WTC11 (cell line): ENCODE measurements around the gene DCLK1. TPM values are rescaled to one million over a fixed set of nuclear protein-coding genes. Genes with fewer than 3 reads are reported as not detected.

ENCODE experiments used
- ATAC-seq: fragments of 200-7000 bp; cut with Tn5 transposase; 2 replicates; pipeline ENCODE4 v1.10.0; 2021; ENCODE audit warnings: mild to moderate bottlenecking, moderate library complexity
- CTCF ChIA-PET: fragments of 300-600 bp; sonication (Branson Sonifier 250); formaldehyde crosslinking; loops from one replicate; lab custom pipeline; 2021; ENCODE audit warnings: antibody characterized with exemption; lab: Charles Lee
- POLR2A ChIA-PET: fragments of 350-600 bp; sonication (Branson Sonifier 250); formaldehyde crosslinking; loops from one replicate; lab custom pipeline; 2021; ENCODE audit warnings: antibody characterized with exemption; lab: Charles Lee
- DNase-seq: peaks from one replicate; pipeline ENCODE4 v3.0.0; 2021; ENCODE audit warnings: low spot score
- H3K27ac Mint-ChIP-seq: 2 replicates; pipeline ENCODE4 v1.8.0; 2021; ENCODE audit warnings: mixed read lengths
- H3K27me3 Mint-ChIP-seq: 2 replicates; pipeline ENCODE4 v1.8.0; 2021; ENCODE audit warnings: low read depth, mild to moderate bottlenecking, moderate library complexity, mixed read lengths
- H3K36me3 Mint-ChIP-seq: 2 replicates; pipeline ENCODE4 v1.8.0; 2021; ENCODE audit warnings: mixed read lengths
- H3K4me1 Mint-ChIP-seq: 2 replicates; pipeline ENCODE4 v1.8.0; 2022; ENCODE audit warnings: mixed read lengths
- H3K4me3 Mint-ChIP-seq: 2 replicates; pipeline ENCODE4 v1.8.0; 2021; ENCODE audit warnings: mild to moderate bottlenecking, moderate library complexity, mixed read lengths
- H3K9me3 Mint-ChIP-seq: 2 replicates; pipeline ENCODE4 v1.8.0; 2021; ENCODE audit warnings: mixed read lengths
- ATF1 ChIP-seq: sonication (generic); formaldehyde crosslinking; IDR thresholded peaks from 2 replicates; pipeline ENCODE4 v1.8.1; 2023; ENCODE audit warnings: mild to moderate bottlenecking, moderate library complexity, missing genetic modification reagents
- ELF4 ChIP-seq: sonication (generic); formaldehyde crosslinking; IDR thresholded peaks from 2 replicates; pipeline ENCODE4 v1.8.1; 2022; ENCODE audit warnings: low read depth, mild to moderate bottlenecking, moderate library complexity, missing genetic modification reagents
- EMX1 ChIP-seq: fragments of 250-450 bp; sonication (Bioruptor Pico); IDR thresholded peaks from 2 replicates; pipeline ENCODE4 v1.8.0; 2021; ENCODE audit warnings: mild to moderate bottlenecking
- GTF2I ChIP-seq: fragments of 250-450 bp; sonication (Bioruptor Pico); conservative IDR thresholded peaks from 2 replicates; pipeline ENCODE4 v1.4.0; 2021; ENCODE audit warnings: mild to moderate bottlenecking
- JAZF1 ChIP-seq: fragments of 250-450 bp; sonication (Bioruptor Pico); IDR thresholded peaks from 2 replicates; pipeline ENCODE4 v1.9.0; 2021; ENCODE audit warnings: moderate library complexity, mild to moderate bottlenecking, inconsistent platforms
- JUN ChIP-seq: sonication (generic); formaldehyde crosslinking; IDR thresholded peaks from 2 replicates; pipeline ENCODE4 v1.8.0; 2023; ENCODE audit warnings: mild to moderate bottlenecking, missing genetic modification reagents
- KAT7 ChIP-seq: sonication (generic); formaldehyde crosslinking; IDR thresholded peaks from 2 replicates; pipeline ENCODE4 v1.8.1; 2023; ENCODE audit warnings: missing genetic modification reagents, mild to moderate bottlenecking, borderline replicate concordance
- NR3C1 ChIP-seq: sonication (generic); formaldehyde crosslinking; conservative IDR thresholded peaks from 2 replicates; pipeline ENCODE4 v1.8.1; 2023; ENCODE audit warnings: low read depth, mild to moderate bottlenecking, missing genetic modification reagents
- SMAD3 ChIP-seq: sonication (generic); formaldehyde crosslinking; IDR thresholded peaks from 2 replicates; pipeline ENCODE4 v1.8.0; 2022; ENCODE audit warnings: missing genetic modification reagents, mild to moderate bottlenecking, borderline replicate concordance
- SOX15 ChIP-seq: fragments of 250-450 bp; sonication (Bioruptor Pico); IDR thresholded peaks from 2 replicates; pipeline ENCODE4 v1.9.0; 2021; ENCODE audit warnings: mild to moderate bottlenecking
- TP53 ChIP-seq: sonication (generic); formaldehyde crosslinking; IDR thresholded peaks from 2 replicates; pipeline ENCODE4 v1.8.1; 2023; ENCODE audit warnings: mild to moderate bottlenecking, missing genetic modification reagents
- ZBTB21 ChIP-seq: sonication (generic); formaldehyde crosslinking; IDR thresholded peaks from 2 replicates; pipeline ENCODE4 v1.8.1; 2023; ENCODE audit warnings: mild to moderate bottlenecking, missing genetic modification reagents, borderline replicate concordance
- ZNF121 ChIP-seq: sonication (generic); formaldehyde crosslinking; IDR thresholded peaks from 2 replicates; pipeline ENCODE4 v1.8.0; 2023; ENCODE audit warnings: missing genetic modification reagents
- ZNF138 ChIP-seq: sonication (generic); formaldehyde crosslinking; conservative IDR thresholded peaks from 2 replicates; pipeline ENCODE4 v1.8.1; 2022; ENCODE audit warnings: mild to moderate bottlenecking, moderate library complexity, missing genetic modification reagents
- ZNF263 ChIP-seq: sonication (generic); formaldehyde crosslinking; IDR thresholded peaks from 2 replicates; pipeline ENCODE4 v1.8.1; 2022; ENCODE audit warnings: low read depth, mild to moderate bottlenecking, moderate library complexity, missing genetic modification reagents
- ZNF671 ChIP-seq: fragments of 250-450 bp; sonication (Bioruptor Pico); IDR thresholded peaks from 2 replicates; pipeline ENCODE4 v1.8.0; 2021; ENCODE audit warnings: mild to moderate bottlenecking
- total RNA-seq: library from RNA; stranded (reverse); gene quantifications from 3 replicates; pipeline ENCODE4 v1.2.3, GENCODE V29; 2021
- TF ChIP-seq, protein P1 (sequence below): fragments of 250-450 bp; sonication (Bioruptor Pico); IDR thresholded peaks from 2 replicates; pipeline ENCODE4 v1.9.0; 2021; ENCODE audit warnings: mild to moderate bottlenecking
- TF ChIP-seq, protein P2 (sequence below): sonication (generic); formaldehyde crosslinking; IDR thresholded peaks from 2 replicates; pipeline ENCODE4 v1.8.0; 2022; ENCODE audit warnings: missing genetic modification reagents
- TF ChIP-seq, protein P3 (sequence below): sonication (generic); formaldehyde crosslinking; IDR thresholded peaks from 2 replicates; pipeline ENCODE4 v1.8.1; 2022; ENCODE audit warnings: mild to moderate bottlenecking, missing genetic modification reagents, moderate library complexity, borderline replicate concordance

The DCLK1 gene
- total RNA-seq, 1 experiment from 2014 or later, result 18.5 TPM

DNA sequence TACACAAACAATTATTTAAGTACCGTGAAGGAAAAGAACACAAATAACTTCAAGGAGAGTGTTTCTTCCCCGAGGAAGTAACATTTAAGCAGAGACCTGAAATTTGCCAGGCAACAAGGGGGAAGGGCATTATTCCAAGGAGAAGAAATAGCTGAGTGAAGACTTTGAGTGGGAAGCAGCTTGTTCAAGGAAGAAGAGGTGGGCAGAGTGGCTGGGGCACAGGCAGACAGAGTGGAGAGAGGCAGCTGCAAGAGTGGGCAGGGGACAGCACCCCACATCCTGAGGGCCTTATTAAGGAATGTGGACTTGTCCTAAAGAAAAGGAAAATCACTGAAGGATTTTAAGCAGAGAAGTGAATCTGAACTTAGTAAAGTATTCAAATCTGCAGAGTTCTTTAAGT, 4.7 kb upstream of the DCLK1 start:
- ChIA-PET CTCF (no interaction called here), POLR2A (no interaction called here)
- TF ChIP-seq KAT7 (CRISPR knock-in tag) (no peak), ZNF671 (CRISPR knock-in tag) (no peak), ZNF263 (CRISPR knock-in tag) (no peak), ZNF138 (CRISPR knock-in tag) (no peak), NR3C1 (CRISPR knock-in tag) (no peak)
- TF ChIP-seq, protein P1, sequence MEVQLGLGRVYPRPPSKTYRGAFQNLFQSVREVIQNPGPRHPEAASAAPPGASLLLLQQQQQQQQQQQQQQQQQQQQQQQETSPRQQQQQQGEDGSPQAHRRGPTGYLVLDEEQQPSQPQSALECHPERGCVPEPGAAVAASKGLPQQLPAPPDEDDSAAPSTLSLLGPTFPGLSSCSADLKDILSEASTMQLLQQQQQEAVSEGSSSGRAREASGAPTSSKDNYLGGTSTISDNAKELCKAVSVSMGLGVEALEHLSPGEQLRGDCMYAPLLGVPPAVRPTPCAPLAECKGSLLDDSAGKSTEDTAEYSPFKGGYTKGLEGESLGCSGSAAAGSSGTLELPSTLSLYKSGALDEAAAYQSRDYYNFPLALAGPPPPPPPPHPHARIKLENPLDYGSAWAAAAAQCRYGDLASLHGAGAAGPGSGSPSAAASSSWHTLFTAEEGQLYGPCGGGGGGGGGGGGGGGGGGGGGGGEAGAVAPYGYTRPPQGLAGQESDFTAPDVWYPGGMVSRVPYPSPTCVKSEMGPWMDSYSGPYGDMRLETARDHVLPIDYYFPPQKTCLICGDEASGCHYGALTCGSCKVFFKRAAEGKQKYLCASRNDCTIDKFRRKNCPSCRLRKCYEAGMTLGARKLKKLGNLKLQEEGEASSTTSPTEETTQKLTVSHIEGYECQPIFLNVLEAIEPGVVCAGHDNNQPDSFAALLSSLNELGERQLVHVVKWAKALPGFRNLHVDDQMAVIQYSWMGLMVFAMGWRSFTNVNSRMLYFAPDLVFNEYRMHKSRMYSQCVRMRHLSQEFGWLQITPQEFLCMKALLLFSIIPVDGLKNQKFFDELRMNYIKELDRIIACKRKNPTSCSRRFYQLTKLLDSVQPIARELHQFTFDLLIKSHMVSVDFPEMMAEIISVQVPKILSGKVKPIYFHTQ, result no peak
- no peak overlapping the region for H3K4me3 Mint-ChIP-seq
- H3K27ac Mint-ChIP-seq, result no peak overlapping the region
- DNase-seq (no peak), ATAC-seq (no peak)
- H3K36me3 Mint-ChIP-seq, result peaks cover 2% of the 10 kb centered on the region; the same call in 1 of the 2 replicates
- peaks cover 18% of the 10 kb centered on the region for H3K27me3 Mint-ChIP-seq
- peaks cover 4% of the 10 kb centered on the region; the same call in 1 of the 2 replicates for H3K4me1 Mint-ChIP-seq
- peaks cover 11% of the 10 kb centered on the region for H3K9me3 Mint-ChIP-seq

DNA sequence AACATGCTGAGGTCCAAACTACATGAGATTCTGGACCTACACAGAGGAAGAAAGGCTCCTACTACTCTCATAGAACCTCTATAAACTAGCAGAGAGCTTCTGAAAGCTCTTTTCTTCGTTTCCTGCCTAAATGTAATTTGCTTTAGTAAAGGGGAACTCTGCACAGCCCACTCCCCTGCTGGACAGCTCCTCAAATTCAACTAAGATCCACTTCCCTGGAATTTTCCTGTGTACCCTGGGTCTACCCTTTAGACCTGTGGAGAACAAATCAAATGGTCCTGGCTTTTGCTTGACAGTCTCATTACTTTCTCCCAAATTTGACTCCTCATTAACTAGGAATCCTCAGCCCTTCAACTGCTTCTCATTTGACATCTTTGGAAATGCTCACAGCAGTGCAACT, 3.5 kb upstream of the DCLK1 start:
- Mint-ChIP-seq H3K27ac (no peak overlapping the region), H3K36me3 (no peaks in the 10 kb centered on the region), H3K27me3 (peaks cover 29% of the 10 kb centered on the region), H3K4me1 (peaks cover 13% of the 10 kb centered on the region), H3K4me3 (no peak overlapping the region), H3K9me3 (no peaks in the 10 kb centered on the region)
- DNase-seq (no peak), ATAC-seq (no peak)
- ChIA-PET CTCF (no interaction called here), POLR2A (no interaction called here)
- TF ChIP-seq SOX15 (CRISPR knock-in tag), result no peak
- no peak for TF ChIP-seq ATF1 (CRISPR knock-in tag)
- no peak for TF ChIP-seq JAZF1
- TF ChIP-seq GTF2I (CRISPR knock-in tag), result no peak
- TF ChIP-seq ZBTB21, result no peak

DNA sequence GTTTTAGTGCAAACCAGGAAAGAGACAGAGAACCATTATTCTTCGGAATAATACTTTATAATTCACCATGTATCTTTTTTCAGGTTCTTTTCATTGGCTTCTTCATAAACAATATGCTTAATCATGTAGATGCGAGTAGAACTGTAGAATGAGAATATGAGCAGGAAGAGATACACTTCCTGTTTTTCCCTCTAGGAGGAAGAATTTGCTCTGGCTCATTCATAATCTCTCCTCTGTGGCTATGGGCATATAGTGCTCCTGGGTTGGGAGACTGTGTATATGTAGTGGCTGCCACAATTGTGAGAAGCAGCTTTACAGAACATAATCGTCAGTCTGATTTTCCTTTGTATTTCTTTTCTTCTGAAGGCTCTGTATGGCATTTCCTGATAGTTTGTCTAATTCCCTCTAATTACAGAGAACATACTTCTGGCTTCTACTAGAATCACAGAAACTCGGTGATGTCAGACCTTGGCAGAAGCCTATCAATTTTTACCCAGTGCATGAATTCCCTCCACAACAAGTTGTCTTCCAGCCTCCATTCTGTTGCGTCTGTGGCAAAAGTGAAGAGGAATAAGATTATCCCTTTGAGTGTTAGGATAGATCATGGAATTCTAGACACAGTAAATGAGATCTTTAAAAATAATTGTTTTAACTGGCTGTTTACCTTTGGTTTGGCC, 2.9 kb upstream of the DCLK1 start:
- Mint-ChIP-seq H3K9me3 (no peaks in the 10 kb centered on the region), H3K27me3 (peaks cover 34% of the 10 kb centered on the region), H3K4me1 (peaks cover 13% of the 10 kb centered on the region), H3K36me3 (no peaks in the 10 kb centered on the region), H3K4me3 (no peak overlapping the region), H3K27ac (no peak overlapping the region)
- DNase-seq (no peak), ATAC-seq (no peak)
- POLR2A ChIA-PET, result no interaction called here
- TF ChIP-seq ZNF121, result no peak
- TF ChIP-seq, protein P2, sequence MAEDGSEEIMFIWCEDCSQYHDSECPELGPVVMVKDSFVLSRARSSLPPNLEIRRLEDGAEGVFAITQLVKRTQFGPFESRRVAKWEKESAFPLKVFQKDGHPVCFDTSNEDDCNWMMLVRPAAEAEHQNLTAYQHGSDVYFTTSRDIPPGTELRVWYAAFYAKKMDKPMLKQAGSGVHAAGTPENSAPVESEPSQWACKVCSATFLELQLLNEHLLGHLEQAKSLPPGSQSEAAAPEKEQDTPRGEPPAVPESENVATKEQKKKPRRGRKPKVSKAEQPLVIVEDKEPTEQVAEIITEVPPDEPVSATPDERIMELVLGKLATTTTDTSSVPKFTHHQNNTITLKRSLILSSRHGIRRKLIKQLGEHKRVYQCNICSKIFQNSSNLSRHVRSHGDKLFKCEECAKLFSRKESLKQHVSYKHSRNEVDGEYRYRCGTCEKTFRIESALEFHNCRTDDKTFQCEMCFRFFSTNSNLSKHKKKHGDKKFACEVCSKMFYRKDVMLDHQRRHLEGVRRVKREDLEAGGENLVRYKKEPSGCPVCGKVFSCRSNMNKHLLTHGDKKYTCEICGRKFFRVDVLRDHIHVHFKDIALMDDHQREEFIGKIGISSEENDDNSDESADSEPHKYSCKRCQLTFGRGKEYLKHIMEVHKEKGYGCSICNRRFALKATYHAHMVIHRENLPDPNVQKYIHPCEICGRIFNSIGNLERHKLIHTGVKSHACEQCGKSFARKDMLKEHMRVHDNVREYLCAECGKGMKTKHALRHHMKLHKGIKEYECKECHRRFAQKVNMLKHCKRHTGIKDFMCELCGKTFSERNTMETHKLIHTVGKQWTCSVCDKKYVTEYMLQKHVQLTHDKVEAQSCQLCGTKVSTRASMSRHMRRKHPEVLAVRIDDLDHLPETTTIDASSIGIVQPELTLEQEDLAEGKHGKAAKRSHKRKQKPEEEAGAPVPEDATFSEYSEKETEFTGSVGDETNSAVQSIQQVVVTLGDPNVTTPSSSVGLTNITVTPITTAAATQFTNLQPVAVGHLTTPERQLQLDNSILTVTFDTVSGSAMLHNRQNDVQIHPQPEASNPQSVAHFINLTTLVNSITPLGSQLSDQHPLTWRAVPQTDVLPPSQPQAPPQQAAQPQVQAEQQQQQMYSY (CRISPR knock-in tag), result no peak
- CTCF ChIA-PET, result no interaction called here

DNA sequence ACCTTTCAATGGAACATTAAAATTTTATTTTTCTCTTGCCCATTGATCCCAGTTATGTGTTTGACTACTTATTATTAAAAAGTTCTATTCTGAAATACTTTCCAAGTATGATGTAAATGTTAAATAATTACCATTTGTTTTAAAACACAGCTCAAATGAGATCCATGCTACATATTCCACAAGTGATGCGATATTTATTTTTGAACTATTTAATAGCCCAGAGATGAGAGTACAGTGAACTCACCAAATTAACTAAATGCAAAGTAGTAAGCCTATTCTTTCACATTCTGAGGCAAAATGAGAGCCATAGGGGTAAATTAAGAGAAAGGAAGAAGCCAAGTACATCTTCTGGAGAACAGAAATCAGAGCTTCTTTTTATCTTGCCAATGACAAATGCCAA, 1.2 kb upstream of the DCLK1 start:
- H3K36me3 Mint-ChIP-seq, result no peaks in the 10 kb centered on the region
- H3K4me3 Mint-ChIP-seq, result no peak overlapping the region
- POLR2A ChIA-PET, result interaction anchor here (0.5 kb wide), 1 partner anchor 142 kb away, joined by 3 read pairs; no protein-coding TSS in a partner anchor
- peaks cover 13% of the 10 kb centered on the region for H3K4me1 Mint-ChIP-seq
- no peak overlapping the region for H3K27ac Mint-ChIP-seq
- ATAC-seq, result no peak
- TF ChIP-seq JUN (CRISPR knock-in tag), result no peak
- TF ChIP-seq TP53 (CRISPR knock-in tag), result no peak
- no peak for TF ChIP-seq ELF4 (CRISPR knock-in tag)
- TF ChIP-seq, protein P3, sequence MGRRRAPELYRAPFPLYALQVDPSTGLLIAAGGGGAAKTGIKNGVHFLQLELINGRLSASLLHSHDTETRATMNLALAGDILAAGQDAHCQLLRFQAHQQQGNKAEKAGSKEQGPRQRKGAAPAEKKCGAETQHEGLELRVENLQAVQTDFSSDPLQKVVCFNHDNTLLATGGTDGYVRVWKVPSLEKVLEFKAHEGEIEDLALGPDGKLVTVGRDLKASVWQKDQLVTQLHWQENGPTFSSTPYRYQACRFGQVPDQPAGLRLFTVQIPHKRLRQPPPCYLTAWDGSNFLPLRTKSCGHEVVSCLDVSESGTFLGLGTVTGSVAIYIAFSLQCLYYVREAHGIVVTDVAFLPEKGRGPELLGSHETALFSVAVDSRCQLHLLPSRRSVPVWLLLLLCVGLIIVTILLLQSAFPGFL (CRISPR knock-in tag), result no peak
- no peak for TF ChIP-seq EMX1 (CRISPR knock-in tag)
- TF ChIP-seq SMAD3, result no peak
- TF ChIP-seq, all 79 proteins: peak for 0
- CTCF ChIA-PET, result interaction anchor here (0.7 to 1.5 kb wide), 2 partner anchors 47 to 143 kb away, joined by 5 to 7 read pairs; no protein-coding TSS in a partner anchor
- no peak for DNase-seq
- H3K9me3 Mint-ChIP-seq, result no peaks in the 10 kb centered on the region
- H3K27me3 Mint-ChIP-seq, result peaks cover 48% of the 10 kb centered on the region
